ENCODE data around the gene ABCA13.

ABCA13 gene

GRCh38 chr7:48551652-48552051 lies 380.4 kb downstream of the ABCA13 start:
- no peak for DNase-seq

DNA sequence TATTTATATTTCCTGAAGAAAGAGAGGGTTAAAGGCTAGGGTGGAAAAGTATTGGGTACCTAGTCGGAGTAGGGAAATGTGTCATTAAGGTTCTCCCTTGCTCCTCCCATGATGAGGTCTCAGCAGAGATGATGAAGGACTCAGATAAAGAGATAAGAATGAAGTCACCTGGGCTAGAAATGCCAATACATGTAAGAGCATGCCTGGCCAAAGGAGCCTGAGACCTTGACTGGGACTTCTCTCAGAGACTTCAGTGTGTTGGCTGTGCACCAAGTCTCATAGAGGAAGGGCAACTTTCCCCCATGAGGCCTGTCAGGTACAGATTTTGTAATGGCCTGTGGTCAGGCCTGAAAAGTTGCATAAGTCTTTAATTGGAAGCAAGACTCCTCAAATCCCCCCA lies 392.1 kb downstream of the ABCA13 start:
- DNase-seq = no peak

DNA sequence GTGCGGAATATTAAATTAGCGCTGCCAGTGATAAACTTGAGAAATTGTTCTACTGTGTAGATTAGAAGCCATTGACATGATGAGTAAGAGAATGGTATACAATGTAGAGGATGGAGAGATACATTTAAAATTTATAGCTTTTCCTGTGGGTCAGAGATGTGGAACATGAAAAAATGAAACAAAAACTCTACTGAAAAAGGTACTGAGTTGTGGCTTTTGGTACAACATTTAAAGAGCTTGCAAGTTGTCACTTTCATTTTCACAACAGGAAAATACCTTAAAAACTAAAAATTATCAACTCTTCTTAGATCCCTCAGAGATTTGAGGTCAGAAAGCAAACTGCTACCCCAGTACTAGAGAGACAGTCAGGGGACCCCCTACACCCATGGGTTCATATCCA lies 404.3 kb downstream of the ABCA13 start:
- DNase-seq = no peak

DNA sequence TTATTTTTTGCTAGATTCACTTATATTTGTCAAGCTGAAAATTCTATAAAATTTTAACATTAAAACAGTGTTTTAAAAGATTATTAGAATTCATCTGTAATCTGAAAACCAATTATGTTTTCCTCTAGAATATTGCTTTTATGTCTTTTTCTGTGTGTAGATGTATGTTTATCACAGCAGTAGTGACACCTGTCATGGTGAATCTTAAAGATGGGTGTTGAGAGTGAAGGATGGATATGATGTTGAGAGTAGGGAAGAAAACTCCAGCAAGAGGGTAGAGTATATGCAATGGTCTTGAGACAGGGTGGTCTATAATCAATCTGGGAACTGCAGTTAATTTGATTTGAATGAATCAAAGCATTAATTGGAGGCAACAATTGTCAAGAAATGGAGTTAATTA lies 416.2 kb downstream of the ABCA13 start:
- DNase-seq = no peak

DNA sequence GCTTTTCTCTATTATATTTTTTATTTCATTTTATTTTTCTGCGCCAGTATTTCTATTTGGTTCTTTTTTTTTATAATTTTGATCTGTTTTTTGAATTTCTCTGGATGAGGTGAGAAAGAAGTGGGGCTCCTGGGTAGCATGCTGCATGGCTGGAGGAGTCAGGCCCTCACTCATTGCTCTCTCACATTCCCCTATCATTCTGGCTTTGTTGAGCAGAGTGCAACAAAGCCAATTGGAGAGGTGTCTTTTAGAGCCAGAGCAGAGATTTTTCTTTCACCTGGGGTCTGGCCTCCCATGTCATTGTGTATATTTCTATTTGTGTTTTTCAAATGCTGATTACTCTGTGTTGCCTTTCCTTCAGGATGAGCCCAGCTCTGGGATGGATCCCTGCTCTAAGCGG lies 423.1 kb downstream of the ABCA13 start:
- no peak for DNase-seq

- DNase-seq = no peak
Observed at GRCh38 chr7:48595756-48596155, 424.5 kb downstream of the ABCA13 start.

GRCh38 chr7:48610705-48611104 lies 439.4 kb downstream of the ABCA13 start:
- DNase-seq = no peak

- no peak for DNase-seq
Observed at GRCh38 chr7:48611993-48612392, 440.7 kb downstream of the ABCA13 start.

GRCh38 chr7:48617508-48617907 lies 446.2 kb downstream of the ABCA13 start:
- no peak for DNase-seq

GRCh38 chr7:48617993-48618392 lies 446.7 kb downstream of the ABCA13 start:
- DNase-seq = no peak

GRCh38 chr7:48621076-48621475 lies 449.8 kb downstream of the ABCA13 start:
- no peak for DNase-seq

DNA sequence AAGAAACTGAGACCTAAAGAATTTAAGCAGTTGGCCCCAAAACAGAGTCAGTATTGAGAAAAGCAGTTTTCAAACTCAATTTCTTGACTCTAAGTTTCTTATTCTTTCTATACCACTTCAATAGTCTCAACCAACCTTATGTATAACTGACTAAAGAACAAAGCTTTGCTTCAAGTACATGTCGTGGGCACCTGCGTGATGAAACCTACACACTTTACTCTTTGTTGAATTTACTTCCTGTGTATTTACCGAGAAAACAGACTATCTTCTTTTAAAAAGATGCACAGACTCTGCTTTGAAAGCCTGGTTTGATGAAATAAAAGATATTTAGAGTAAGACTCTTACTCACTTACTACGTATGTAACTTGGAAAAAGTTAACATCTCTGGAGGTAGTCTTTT lies 455.9 kb downstream of the ABCA13 start:
- no peak for DNase-seq

DNA sequence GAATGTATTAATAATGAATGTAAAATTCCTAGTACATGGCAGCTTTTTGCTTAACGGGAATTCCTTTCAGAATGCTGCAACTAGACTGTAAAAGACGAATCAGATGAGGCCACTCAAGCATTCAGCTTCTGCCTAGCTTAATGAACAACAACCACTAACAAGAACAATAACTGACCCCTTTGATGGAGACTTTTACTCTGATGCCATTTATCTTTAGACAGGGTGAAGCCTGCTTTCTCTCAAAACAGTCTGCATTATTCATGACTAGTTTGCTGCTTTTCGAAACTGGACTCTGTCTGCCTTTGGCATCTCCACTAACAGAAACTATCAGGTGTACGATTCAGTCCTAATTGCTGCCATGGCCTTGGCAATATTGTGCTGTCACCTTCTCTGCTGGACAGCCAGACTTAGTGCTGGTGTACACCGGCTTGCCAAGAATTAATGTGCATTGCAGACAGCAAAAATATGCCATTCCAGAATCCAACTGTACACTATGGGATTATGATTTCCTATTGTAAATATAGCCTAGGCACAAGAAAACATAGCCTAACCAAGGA lies 457.6 kb downstream of the ABCA13 start:
- DNase-seq = no peak

DNA sequence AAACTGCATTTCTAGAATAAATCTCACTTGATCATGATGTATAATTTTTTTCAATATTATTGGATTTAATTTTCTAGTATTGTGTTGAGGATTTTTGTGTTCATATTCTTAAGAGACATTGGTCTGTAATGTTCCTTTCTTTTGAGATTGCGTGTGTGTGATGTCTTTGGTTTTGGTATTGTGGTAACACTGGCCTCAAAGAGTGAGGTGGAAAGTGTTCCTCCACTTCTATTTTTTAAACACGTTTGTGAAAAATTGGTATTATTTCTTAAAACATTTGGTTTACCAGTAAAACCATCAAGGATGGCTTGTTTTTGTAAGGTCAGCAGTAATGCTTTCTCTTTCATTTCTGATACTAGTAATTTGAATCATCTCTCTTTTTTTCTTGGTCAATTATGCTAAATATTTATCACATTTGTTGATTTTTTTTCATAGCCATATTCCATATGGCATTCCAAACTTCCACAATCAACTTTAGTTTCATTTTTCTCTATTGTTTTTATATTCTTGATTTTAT lies 462.9 kb downstream of the ABCA13 start:
- DNase-seq = no peak

GRCh38 chr7:48635796-48636195 lies 464.5 kb downstream of the ABCA13 start:
- DNase-seq = no peak

DNA sequence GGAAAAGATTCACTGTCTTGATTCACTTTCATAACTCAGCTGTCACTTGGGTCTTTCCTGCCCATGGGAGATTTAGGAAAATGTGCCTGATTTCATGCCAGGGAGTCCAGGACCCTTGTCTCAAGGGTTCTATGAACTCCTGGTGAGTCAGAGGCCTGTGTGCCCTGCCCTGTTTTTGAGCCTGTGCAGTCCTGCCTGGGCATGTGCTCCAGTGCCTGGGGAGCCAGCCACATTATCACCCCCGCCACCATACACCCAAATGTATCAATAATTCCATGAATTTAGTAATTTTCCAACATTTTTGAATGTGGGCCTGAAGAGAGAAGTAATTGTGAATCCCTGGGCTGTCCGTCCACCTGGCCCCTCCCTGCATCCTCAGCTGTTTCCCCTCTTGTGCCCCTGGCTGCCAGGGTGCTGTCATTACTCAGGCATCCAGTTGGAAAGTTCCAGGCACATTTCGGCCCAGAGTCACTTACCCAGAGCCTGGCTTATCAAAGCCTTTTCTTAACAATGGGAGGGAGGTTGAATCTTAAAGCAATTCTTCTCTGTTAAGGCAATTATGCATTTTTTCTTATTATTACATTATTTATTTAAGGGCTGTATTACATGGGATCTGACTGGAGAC lies 465.2 kb downstream of the ABCA13 start:
- DNase-seq = no peak

GRCh38 chr7:48637382-48637781 lies 466.1 kb downstream of the ABCA13 start:
- no peak for DNase-seq

GRCh38 chr7:48638041-48638440 lies 466.8 kb downstream of the ABCA13 start:
- no peak for DNase-seq

DNA sequence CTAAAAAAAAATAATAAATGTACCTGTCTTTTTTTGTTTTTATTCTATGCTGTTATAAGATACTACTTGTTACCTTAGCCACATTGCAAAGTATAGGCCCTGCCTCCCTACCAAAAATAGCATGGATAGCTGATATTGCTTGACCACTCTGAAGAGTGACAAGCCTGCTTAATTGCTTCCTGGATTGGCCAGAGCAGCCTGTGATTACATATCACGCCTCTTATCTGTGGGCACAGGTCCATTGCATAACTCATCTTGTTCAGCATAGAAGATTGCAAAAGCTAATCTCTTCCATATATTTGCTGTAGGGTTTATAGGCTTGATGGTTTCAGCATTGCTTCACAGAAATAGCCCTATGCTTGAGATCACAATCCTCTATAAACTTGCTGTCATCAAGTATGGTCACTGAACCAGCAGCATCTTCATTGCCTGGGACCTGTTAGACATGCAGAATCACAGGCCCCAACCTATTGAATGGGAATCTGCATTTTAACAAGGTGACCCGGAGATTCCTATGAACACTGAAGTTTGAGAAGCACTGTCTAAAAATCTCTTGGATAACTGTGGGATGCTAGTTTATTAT lies 472.3 kb downstream of the ABCA13 start:
- no peak for DNase-seq

GRCh38 chr7:48658138-48658537 lies 486.9 kb downstream of the ABCA13 start:
- DNase-seq = no peak

DNA sequence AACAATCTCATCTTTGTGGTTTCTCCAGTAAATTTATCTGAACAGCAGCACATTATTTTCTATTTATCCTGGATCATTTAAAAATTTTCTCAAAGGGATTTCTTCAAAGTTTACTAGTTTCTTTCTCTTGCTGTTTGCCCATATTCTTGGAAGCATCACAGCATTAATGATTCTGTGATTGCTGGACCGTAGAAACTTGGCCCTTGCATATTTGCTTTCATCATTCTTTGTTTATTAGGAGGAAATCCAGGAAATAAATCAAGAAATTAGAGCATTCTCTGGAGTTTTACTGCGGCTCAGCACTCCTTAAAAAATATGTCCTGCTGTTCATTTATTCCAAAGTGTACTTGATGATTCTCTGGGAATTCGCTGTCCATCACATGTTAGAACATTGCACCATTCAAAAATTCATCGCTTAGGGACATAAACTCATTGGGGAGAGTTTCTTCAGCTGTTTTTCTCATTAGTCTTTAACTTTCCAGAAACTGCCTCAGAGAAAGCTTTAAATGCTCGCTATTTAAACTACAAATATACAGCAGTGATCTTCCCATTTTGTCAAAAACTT lies 489.1 kb downstream of the ABCA13 start:
- no peak for DNase-seq

DNA sequence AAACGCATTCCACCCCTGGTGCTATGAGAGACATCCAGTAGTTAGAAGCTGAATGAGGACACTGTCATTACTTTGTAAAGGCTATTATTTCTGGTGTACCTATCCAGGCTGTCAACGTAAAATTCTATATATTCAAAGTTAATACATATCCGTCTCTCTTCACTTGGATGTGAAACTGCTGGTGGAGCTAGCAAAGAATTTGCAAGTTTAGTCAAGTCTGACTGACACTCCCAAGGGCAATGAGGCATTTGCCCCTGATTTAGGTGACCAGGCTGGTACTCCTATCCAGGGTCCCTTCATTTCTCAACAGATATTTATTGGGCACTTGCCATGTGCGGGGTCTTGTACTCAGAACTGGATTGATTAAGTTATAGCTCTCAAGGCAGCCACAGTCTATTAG lies 493.0 kb downstream of the ABCA13 start:
- no peak for DNase-seq

- DNase-seq = no peak
Observed at GRCh38 chr7:48665353-48666135, 494.3 kb downstream of the ABCA13 start.

Measured in effector CD4-positive, alpha-beta T cell (primary cell).